ENCODE data around the gene NXPH3. TPM values are rescaled to one million over a fixed set of nuclear protein-coding genes. Genes with fewer than 3 reads are reported as not detected.
"Not testable (repeated sequence)": the region's sequence is repeated elsewhere in the genome, so short reads cannot be mapped to it uniquely, and the experiment has no call there.

The NXPH3 gene
- total RNA-seq, 2 experiments from 2014 or later = 0.20 to 0.29 TPM

GRCh38 chr17:49565948-49566491 lies 9.7 kb upstream of the NXPH3 start:
- ATAC-seq = peak; percentile 37
- Mint-ChIP-seq H3K27ac (no peak overlapping the region), H3K4me1 (ENCODE audit: low read depth) (peaks cover 20% of the 10 kb centered on the region), H3K4me3 (peak overlapping the region; percentile 14), H3K36me3 (ENCODE audit: low read depth) (no peaks in the 10 kb centered on the region), H3K27me3 (peaks cover 9% of the 10 kb centered on the region), H3K9me3 (no peaks in the 10 kb centered on the region)
- no peak for TF ChIP-seq CTCF (IDR thresholded peaks at IDR 0.05)
- DNase-seq = peak; percentile 83
- ChIA-PET POLR2A (interaction anchor here (0.7 to 0.9 kb wide), 2 partner anchors 15 to 133 kb away, joined by 3 read pairs; no protein-coding TSS in a partner anchor), CTCF (interaction anchor here (0.9 to 22.8 kb wide), 9 partner anchors 9 to 431 kb away, joined by 3 to 780 read pairs (median 5); partner anchors contain the start of gene SLC35B1)
- intact Hi-C loops (cut with micrococcal nuclease) = no loop called here

- Mint-ChIP-seq H3K27me3 (peaks cover 15% of the 10 kb centered on the region), H3K4me3 (no peak overlapping the region), H3K36me3 (ENCODE audit: low read depth) (no peaks in the 10 kb centered on the region), H3K9me3 (no peaks in the 10 kb centered on the region), H3K4me1 (ENCODE audit: low read depth) (peaks cover 27% of the 10 kb centered on the region), H3K27ac (no peak overlapping the region)
- intact Hi-C loops (cut with micrococcal nuclease) = no loop called here
- ATAC-seq (no peak), DNase-seq (no peak)
- no peak for TF ChIP-seq CTCF (IDR thresholded peaks at IDR 0.05)
- POLR2A ChIA-PET = interaction anchor here (1.5 kb wide), 1 partner anchor 141 kb away, joined by 4 read pairs; the partner anchor contains the start of gene SLC35B1
- CTCF ChIA-PET = interaction anchor here (1.0 to 22.8 kb wide), 7 partner anchors 10 to 431 kb away, joined by 3 to 780 read pairs (median 5); partner anchors contain the start of gene SLC35B1
These were observed 9.0 kb upstream of the NXPH3 start for GRCh38 chr17:49566668-49567071.

- H3K27me3 Mint-ChIP-seq = peaks cover 19% of the 10 kb centered on the region
- ChIA-PET POLR2A (interaction anchor here (1.0 to 1.5 kb wide), 5 partner anchors 51 to 144 kb away, joined by 3 to 4 read pairs (median 3); partner anchors contain the start of gene SLC35B1), CTCF (interaction anchor here (0.6 to 22.8 kb wide), 33 partner anchors 10 to 433 kb away, joined by 3 to 780 read pairs (median 4); partner anchors contain the start of genes PHB1 and SLC35B1)
- H3K9me3 Mint-ChIP-seq = no peaks in the 10 kb centered on the region
- DNase-seq (no peak), ATAC-seq (no peak)
- TF ChIP-seq CTCF (IDR thresholded peaks at IDR 0.05) = no peak
- H3K36me3 Mint-ChIP-seq (ENCODE audit: low read depth) = no peaks in the 10 kb centered on the region
- H3K4me3 Mint-ChIP-seq = no peak overlapping the region
- intact Hi-C loops (cut with micrococcal nuclease) = no loop called here
- peaks cover 29% of the 10 kb centered on the region for H3K4me1 Mint-ChIP-seq (ENCODE audit: low read depth)
- H3K27ac Mint-ChIP-seq = no peak overlapping the region
These were observed 8.6 kb upstream of the NXPH3 start for GRCh38 chr17:49567104-49567521.

- TF ChIP-seq CTCF (IDR thresholded peaks at IDR 0.05) = peak; percentile 97
- H3K27ac Mint-ChIP-seq = no peak overlapping the region
- H3K36me3 Mint-ChIP-seq (ENCODE audit: low read depth) = no peaks in the 10 kb centered on the region
- DNase-seq (peak; percentile 90), ATAC-seq (peak; percentile 61)
- intact Hi-C loops (cut with micrococcal nuclease) = no loop called here
- no peaks in the 10 kb centered on the region for H3K9me3 Mint-ChIP-seq
- peaks cover 29% of the 10 kb centered on the region for H3K4me1 Mint-ChIP-seq (ENCODE audit: low read depth)
- POLR2A ChIA-PET = interaction anchor here (1.0 to 3.5 kb wide), 6 partner anchors 50 to 143 kb away, joined by 3 to 13 read pairs (median 3); partner anchors contain the start of gene SLC35B1
- CTCF ChIA-PET = interaction anchor here (0.6 to 22.8 kb wide), 35 partner anchors 11 to 432 kb away, joined by 3 to 780 read pairs (median 4); partner anchors contain the start of genes KAT7, PHB1 and SLC35B1
- H3K27me3 Mint-ChIP-seq = peaks cover 20% of the 10 kb centered on the region
- H3K4me3 Mint-ChIP-seq = peak overlapping the region; percentile 60
These were observed 7.6 kb upstream of the NXPH3 start for GRCh38 chr17:49567871-49568694.

- POLR2A ChIA-PET = interaction anchor here (1.5 to 3.5 kb wide), 3 partner anchors 127 to 142 kb away, joined by 3 to 13 read pairs (median 3); partner anchors contain the start of gene SLC35B1
- Mint-ChIP-seq H3K27me3 (peaks cover 25% of the 10 kb centered on the region), H3K4me1 (ENCODE audit: low read depth) (peaks cover 29% of the 10 kb centered on the region), H3K4me3 (peak overlapping the region; percentile 60)
- DNase-seq; H3K9me3 Mint-ChIP-seq; H3K36me3 Mint-ChIP-seq (ENCODE audit: low read depth); ATAC-seq; intact Hi-C loops (cut with micrococcal nuclease); H3K27ac Mint-ChIP-seq: not testable (repeated sequence)
- CTCF ChIA-PET = interaction anchor here (1.0 to 22.8 kb wide), 3 partner anchors 12 to 214 kb away, joined by 3 to 780 read pairs (median 24); partner anchors contain the start of gene SLC35B1
These were observed 7.0 kb upstream of the NXPH3 start for GRCh38 chr17:49568695-49569047.
